GM12878 (cell line): ENCODE data around the gene UBE2D4. TPM values are rescaled to one million over a fixed set of nuclear protein-coding genes. Genes with fewer than 3 reads are reported as not detected.

Experiments
- ATAC-seq: fragments of 200-7000 bp; cut with Tn5 transposase; 3 replicates; pipeline ENCODE4 v1.9.1; 2020; ENCODE audit warnings: mild to moderate bottlenecking, moderate library complexity
- BruUV-seq: library from RNA; stranded (reverse); fragments of 400-500 nt; replicated peaks from 2 replicates; lab custom pipeline; 2021; lab: Mats Ljungman, UMichigan
- CTCF ChIA-PET: fragments of 300-600 bp; sonication (Branson Sonifier 250); formaldehyde crosslinking; extraction: SDS; loops from one replicate; lab custom pipeline; 2021; ENCODE audit warnings: inconsistent platforms; lab: Yijun Ruan, JAX
- POLR2A ChIA-PET: fragments of 350-600 bp; formaldehyde crosslinking; extraction: SDS; loops from one replicate; lab custom pipeline; 2021; ENCODE audit warnings: inconsistent platforms; lab: Charles Lee
- RAD21 ChIA-PET: fragments of 300-600 bp; sonication (Branson Sonifier 250); formaldehyde crosslinking; loops from one replicate; lab custom pipeline; 2023; ENCODE audit warnings: antibody characterized with exemption; ENCODE audit not compliant: unreplicated experiment; lab: Charles Lee
- SMC1A ChIA-PET: fragments of 300-600 bp; sonication (Branson Sonifier 250); formaldehyde crosslinking; loops from one replicate; lab custom pipeline; 2023; ENCODE audit not compliant: unreplicated experiment, uncharacterized antibody; lab: Charles Lee
- DNase-seq: peaks from one replicate; pipeline ENCODE4 v3.0.0-alpha.2; 2011; ENCODE audit warnings: low read depth, low spot score
- FAIRE-seq: peaks from 3 replicates; lab custom pipeline; 2011; peaks lifted over from hg19 to GRCh38; lab: Jason Lieb, UNC
- H2AFZ ChIP-seq: 2 replicates; pipeline ENCODE4 v1.6.0; 2011; ENCODE audit warnings: low read depth, low read length, control low read depth; ENCODE audit not compliant: control insufficient read depth
- H3K27ac ChIP-seq: 2 replicates; pipeline ENCODE4 v1.5.1; 2011; ENCODE audit warnings: control low read depth; ENCODE audit not compliant: control insufficient read depth, insufficient read depth
- H3K27me3 ChIP-seq, 2 experiments: replicated peaks in 1 of 2; 2 replicates each; pipeline versions ENCODE4 v1.6.0 to v1.6.1; 2011; ENCODE audit warnings: low read length in 1 of 2; ENCODE audit not compliant: control insufficient read depth in 2 of 2, insufficient read depth in 2 of 2
- H3K36me3 ChIP-seq, 2 experiments: 2 replicates each; pipeline ENCODE4 v1.5.1; 2011; ENCODE audit warnings: low read length in 1 of 2; ENCODE audit not compliant: control insufficient read depth in 2 of 2, insufficient read depth in 2 of 2
- H3K4me1 ChIP-seq: 2 replicates; pipeline ENCODE4 v1.6.1; 2011; ENCODE audit warnings: mild to moderate bottlenecking, low read length, moderate library complexity, mixed read lengths; ENCODE audit not compliant: control insufficient read depth, insufficient read depth
- H3K4me2 ChIP-seq: 2 replicates; pipeline ENCODE4 v1.6.0; 2011; ENCODE audit warnings: control low read depth; ENCODE audit not compliant: control insufficient read depth, insufficient read depth
- H3K4me3 ChIP-seq: fragments of 200-600 bp; sonication (generic); 2 replicates; pipeline ENCODE4 v1.5.1; 2016
- H3K79me2 ChIP-seq: 2 replicates; pipeline ENCODE4 v1.6.0; 2011; ENCODE audit warnings: low read length; ENCODE audit not compliant: control insufficient read depth, insufficient read depth
- H3K9ac ChIP-seq: 2 replicates; pipeline ENCODE4 v1.8.0; 2011; ENCODE audit warnings: low read length, control low read depth, mixed read lengths; ENCODE audit not compliant: control insufficient read depth, insufficient read depth
- H3K9me3 ChIP-seq: replicated peaks from 3 replicates; pipeline ENCODE4 v1.5.1; 2011; ENCODE audit warnings: mild to moderate bottlenecking, low read length; ENCODE audit not compliant: control insufficient read depth, insufficient read depth
- H4K20me1 ChIP-seq: 2 replicates; pipeline ENCODE4 v1.6.0; 2011; ENCODE audit not compliant: control insufficient read depth, insufficient read depth
- CBX5 ChIP-seq: sonication (generic); IDR thresholded peaks from 2 replicates; pipeline ENCODE4 v1.6.1; 2016; ENCODE audit warnings: low read depth, moderate library complexity, mild to moderate bottlenecking, inconsistent platforms
- CREM ChIP-seq: IDR thresholded peaks from 2 replicates; pipeline ENCODE4 v1.6.1; 2014; ENCODE audit warnings: antibody characterized with exemption, low read depth
- CTCF ChIP-seq, 3 experiments: IDR thresholded peaks in 2 of 3; conservative IDR thresholded peaks in 1 of 3; 2 replicates each; pipeline ENCODE4 v1.5.1; 2011; ENCODE audit warnings: low read depth in 3 of 3, low read length in 3 of 3, mild to moderate bottlenecking in 3 of 3, control low read depth in 2 of 3, moderate library complexity in 2 of 3, inconsistent platforms in 1 of 3, mixed read lengths in 1 of 3; ENCODE audit not compliant: control insufficient read depth in 2 of 3, insufficient read depth in 1 of 3; ENCODE audit errors: extremely low read depth in 1 of 3
- EP300 ChIP-seq, 2 experiments: fragments of 150-350 bp in 1 of 2; IDR thresholded peaks; 2 replicates each; pipeline ENCODE4 v1.6.1; 2011 to 2012; ENCODE audit warnings: low read depth in 2 of 2, low read length in 2 of 2, borderline replicate concordance in 1 of 2, improper control_type of control experiment in 1 of 2, inconsistent platforms in 1 of 2; ENCODE audit not compliant: control insufficient read depth in 1 of 2
- IKZF1 ChIP-seq: fragments of 450-650 bp; conservative IDR thresholded peaks from 2 replicates; pipeline ENCODE4 v1.6.1; 2017; ENCODE audit warnings: antibody characterized with exemption, mild to moderate bottlenecking
- IRF4 ChIP-seq: IDR thresholded peaks from 2 replicates; pipeline ENCODE4 v1.6.1; 2011; ENCODE audit warnings: low read depth, low read length
- JUNB ChIP-seq: IDR thresholded peaks from 2 replicates; pipeline ENCODE4 v1.6.1; 2016; ENCODE audit warnings: antibody characterized with exemption, mild to moderate bottlenecking
- JUND ChIP-seq: IDR thresholded peaks from 2 replicates; pipeline ENCODE4 v1.6.1; 2012; ENCODE audit warnings: low read depth, mild to moderate bottlenecking, low read length, improper control_type of control experiment, moderate library complexity
- KDM1A ChIP-seq: fragments of 200-600 bp; sonication (generic); IDR thresholded peaks from 2 replicates; pipeline ENCODE4 v1.6.1; 2016; ENCODE audit warnings: borderline replicate concordance
- KLF5 ChIP-seq: fragments of 450-650 bp; IDR thresholded peaks from 2 replicates; pipeline ENCODE4 v1.6.1; 2014; ENCODE audit warnings: mild to moderate bottlenecking; ENCODE audit not compliant: partially characterized antibody
- MYB ChIP-seq: fragments of 150-350 bp; IDR thresholded peaks from 2 replicates; pipeline ENCODE4 v1.6.1; 2014; ENCODE audit warnings: mild to moderate bottlenecking, low read depth, low read length, borderline replicate concordance
- NR2F1 ChIP-seq: fragments of 450-650 bp; conservative IDR thresholded peaks from 2 replicates; pipeline ENCODE4 v1.6.1; 2017; ENCODE audit warnings: mild to moderate bottlenecking
- SIX5 ChIP-seq: IDR thresholded peaks from 2 replicates; pipeline ENCODE4 v1.6.1; 2011; ENCODE audit warnings: mild to moderate bottlenecking, low read depth, low read length, moderate library complexity; ENCODE audit not compliant: severe bottlenecking
- SKIL ChIP-seq: fragments of 450-650 bp; IDR thresholded peaks from 2 replicates; pipeline ENCODE4 v1.6.1; 2017; ENCODE audit warnings: mild to moderate bottlenecking, low read depth, inconsistent platforms; ENCODE audit not compliant: poor library complexity, severe bottlenecking
- SUZ12 ChIP-seq: fragments of 200-600 bp; sonication (generic); IDR thresholded peaks from one replicate; pipeline ENCODE4 v1.6.1; 2018; ENCODE audit warnings: antibody characterized with exemption, mild to moderate bottlenecking; ENCODE audit not compliant: unreplicated experiment
- ZNF217 ChIP-seq: fragments of 450-650 bp; IDR thresholded peaks from 2 replicates; pipeline ENCODE4 v1.6.1; 2017; ENCODE audit warnings: antibody characterized with exemption, mild to moderate bottlenecking
- WGBS: methylation state at CpG from one replicate; pipeline ENCODE4 v1.1.6; 2016; ENCODE audit warnings: low lambda C conversion rate; ENCODE audit not compliant: insufficient replicate concordance, insufficient coverage; ENCODE audit errors: missing lambda C conversion rate; 5-methylcytosine and 5-hydroxymethylcytosine counted together
- in situ Hi-C: fragments of 300-500 bp; cut with MboI; formaldehyde crosslinking; loops from 9 replicates; pipeline ENCODE4 v1.14.3; 2018; ENCODE audit warnings: mixed read lengths
- intact Hi-C: fragments of 100-400 bp; cut with micrococcal nuclease; formaldehyde crosslinking; loops from one replicate; pipeline ENCODE4 v1.14.2; 2022; ENCODE audit not compliant: unreplicated experiment
- polyA plus RNA-seq, 11 experiments: library from polyadenylated mRNA; depleted of rRNA in 4 of 11; unstranded in 6 of 11; stranded (reverse) in 5 of 11; fragments of >200 nt; fragmentation: Nextera tagmentation in 4 of 11; fragmentation: Illumina TruSeq in 1 of 11; extraction: Ambion mirVana in 4 of 11; extraction: Trizol in 1 of 11; gene quantifications; 1 replicate in 1 of 11; 2 replicates in 10 of 11; pipeline versions ENCODE4 v1.2.1 to v1.2.3, GENCODE V29; 2011 to 2016; ENCODE audit warnings: inconsistent platforms in 2 of 11, missing spikeins in 2 of 11, low read depth in 1 of 11
- total RNA-seq, 4 experiments: library from RNA; depleted of rRNA in 3 of 4; stranded (reverse); fragments of >200 nt in 3 of 4; fragmentation: Illumina TruSeq in 1 of 4; extraction: Trizol in 1 of 4; gene quantifications; 2 replicates each; pipeline versions ENCODE4 v1.2.1 to v1.2.3, GENCODE V29; 2013 to 2021
- TF ChIP-seq, protein P1 (sequence below): IDR thresholded peaks from 2 replicates; pipeline ENCODE4 v1.6.1; 2012; ENCODE audit warnings: low read length, inconsistent platforms
- TF ChIP-seq, protein P2 (sequence below): IDR thresholded peaks from 2 replicates; pipeline ENCODE4 v1.6.1; 2011; ENCODE audit warnings: low read depth, mild to moderate bottlenecking, low read length, moderate library complexity, borderline replicate concordance; ENCODE audit errors: extremely low read depth

Gene UBE2D4
- total and polyA plus RNA-seq, 10 of the 15 experiments (the other 5 are each of a cell fraction or from before 2014, with no cell fraction given), result 3.5 to 16.6 (median 10.3) TPM

GRCh38 chr7:43942250-43942649, 16.0 kb downstream of the UBE2D4 start (continued):
- TF ChIP-seq KDM1A, result no peak
- TF ChIP-seq MYB, result no peak
- TF ChIP-seq JUND, result no peak
- TF ChIP-seq JUNB, result no peak
- no peak for TF ChIP-seq SUZ12
- no peak for TF ChIP-seq NR2F1
- TF ChIP-seq IKZF1, result no peak
- no peak for TF ChIP-seq CREM
- no peak for TF ChIP-seq ZNF217
- TF ChIP-seq, protein P1, sequence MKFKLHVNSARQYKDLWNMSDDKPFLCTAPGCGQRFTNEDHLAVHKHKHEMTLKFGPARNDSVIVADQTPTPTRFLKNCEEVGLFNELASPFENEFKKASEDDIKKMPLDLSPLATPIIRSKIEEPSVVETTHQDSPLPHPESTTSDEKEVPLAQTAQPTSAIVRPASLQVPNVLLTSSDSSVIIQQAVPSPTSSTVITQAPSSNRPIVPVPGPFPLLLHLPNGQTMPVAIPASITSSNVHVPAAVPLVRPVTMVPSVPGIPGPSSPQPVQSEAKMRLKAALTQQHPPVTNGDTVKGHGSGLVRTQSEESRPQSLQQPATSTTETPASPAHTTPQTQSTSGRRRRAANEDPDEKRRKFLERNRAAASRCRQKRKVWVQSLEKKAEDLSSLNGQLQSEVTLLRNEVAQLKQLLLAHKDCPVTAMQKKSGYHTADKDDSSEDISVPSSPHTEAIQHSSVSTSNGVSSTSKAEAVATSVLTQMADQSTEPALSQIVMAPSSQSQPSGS, result no peak

DNA sequence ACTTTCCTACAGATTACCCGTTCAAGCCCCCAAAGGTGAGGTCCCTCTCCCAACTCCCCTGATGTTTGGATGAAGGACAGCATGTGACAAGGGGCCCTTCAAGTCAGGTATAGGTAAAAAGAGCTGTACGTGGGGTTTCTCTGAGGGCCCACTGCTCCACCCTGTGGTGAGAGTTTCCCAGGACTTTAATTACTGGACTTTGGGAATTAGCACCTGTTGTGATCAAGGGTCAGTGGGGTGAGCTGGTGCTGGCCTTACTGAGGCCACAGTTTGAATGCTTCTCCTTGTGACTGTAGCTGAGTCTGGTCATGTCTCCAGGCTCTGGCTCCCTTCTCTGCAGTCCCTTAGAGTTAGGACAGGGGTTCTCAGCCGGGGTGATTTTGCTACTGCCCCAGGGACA, 16.8 kb downstream of the UBE2D4 start:
- Histone ChIP-seq H3K79me2 (no peaks in the 10 kb centered on the region), H3K4me3 (no peak overlapping the region), H3K4me1 (no peaks in the 10 kb centered on the region), H3K4me2 (no peak overlapping the region), H3K9ac (no peak overlapping the region), H3K27me3 (no peaks in the 10 kb centered on the region), H3K36me3 (no peaks in the 10 kb centered on the region; a peak in 1 of 4 replicates), H3K9me3 (no peaks in the 10 kb centered on the region), H4K20me1 (no peaks in the 10 kb centered on the region), H2AFZ (no peak overlapping the region), H3K27ac (no peak overlapping the region)
- ChIA-PET SMC1A (interaction anchor here (0.6 to 0.7 kb wide), 2 partner anchors 15 to 33 kb away, joined by 3 read pairs; no protein-coding TSS in a partner anchor), POLR2A (interaction anchor here (0.5 kb wide), 1 partner anchor 58 kb away, joined by 3 read pairs; no protein-coding TSS in a partner anchor), CTCF (interaction anchor here (0.7 kb wide), 2 partner anchors 337 to 592 kb away, joined by 3 read pairs; no protein-coding TSS in a partner anchor), RAD21 (no interaction called here)
- intact Hi-C loops, result no loop called here
- TF ChIP-seq EP300 (IDR thresholded peaks at IDR 0.05; ENCODE audit: borderline replicate concordance in 1 of 2, control insufficient read depth in 1 of 2, low read depth in 2 of 2, low read length in 2 of 2) (no peak), IRF4 (no peak), SIX5 (no peak), CBX5 (no peak), SKIL (no peak), KLF5 (no peak), CTCF (IDR thresholded peaks at IDR 0.05 in 2 of 3, conservative IDR thresholded peaks at IDR 0.05 in 1 of 3; ENCODE audit: control insufficient read depth in 2 of 3, extremely low read depth in 1 of 3, insufficient read depth in 1 of 3, low read depth in 3 of 3, low read length in 3 of 3) (peak in 1 of 3 experiments; percentile 6; a peak in 1 of 6 replicates)
- TF ChIP-seq, protein P2, sequence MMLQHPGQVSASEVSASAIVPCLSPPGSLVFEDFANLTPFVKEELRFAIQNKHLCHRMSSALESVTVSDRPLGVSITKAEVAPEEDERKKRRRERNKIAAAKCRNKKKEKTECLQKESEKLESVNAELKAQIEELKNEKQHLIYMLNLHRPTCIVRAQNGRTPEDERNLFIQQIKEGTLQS, result no peak
- FAIRE-seq (no peak), DNase-seq (no peak), ATAC-seq (no peak)
- in situ Hi-C loops, result no loop called here
- WGBS, result 100% methylated on average over 3 of the region's 3 CpGs
- no TSS peak for BruUV-seq
